WTC11 (cell line): ENCODE measurements around the gene CACNA1F. TPM values are rescaled to one million over a fixed set of nuclear protein-coding genes. Genes with fewer than 3 reads are reported as not detected.

Experiments used
- ATAC-seq: fragments of 200-7000 bp; cut with Tn5 transposase; 2 replicates; pipeline ENCODE4 v1.10.0; 2021; ENCODE audit warnings: mild to moderate bottlenecking, moderate library complexity
- CTCF ChIA-PET: fragments of 300-600 bp; sonication (Branson Sonifier 250); formaldehyde crosslinking; loops from one replicate; lab custom pipeline; 2021; ENCODE audit warnings: antibody characterized with exemption; lab: Charles Lee
- POLR2A ChIA-PET: fragments of 350-600 bp; sonication (Branson Sonifier 250); formaldehyde crosslinking; loops from one replicate; lab custom pipeline; 2021; ENCODE audit warnings: antibody characterized with exemption; lab: Charles Lee
- DNase-seq: peaks from one replicate; pipeline ENCODE4 v3.0.0; 2021; ENCODE audit warnings: low spot score
- H3K27ac Mint-ChIP-seq: 2 replicates; pipeline ENCODE4 v1.8.0; 2021; ENCODE audit warnings: mixed read lengths
- H3K27me3 Mint-ChIP-seq: 2 replicates; pipeline ENCODE4 v1.8.0; 2021; ENCODE audit warnings: low read depth, mild to moderate bottlenecking, moderate library complexity, mixed read lengths
- H3K36me3 Mint-ChIP-seq: 2 replicates; pipeline ENCODE4 v1.8.0; 2021; ENCODE audit warnings: mixed read lengths
- H3K4me1 Mint-ChIP-seq: 2 replicates; pipeline ENCODE4 v1.8.0; 2022; ENCODE audit warnings: mixed read lengths
- H3K4me3 Mint-ChIP-seq: 2 replicates; pipeline ENCODE4 v1.8.0; 2021; ENCODE audit warnings: mild to moderate bottlenecking, moderate library complexity, mixed read lengths
- H3K9me3 Mint-ChIP-seq: 2 replicates; pipeline ENCODE4 v1.8.0; 2021; ENCODE audit warnings: mixed read lengths
- ETV6 ChIP-seq: sonication (generic); formaldehyde crosslinking; IDR thresholded peaks from 2 replicates; pipeline ENCODE4 v1.8.1; 2022; ENCODE audit warnings: mild to moderate bottlenecking, missing genetic modification reagents
- FOXK1 ChIP-seq: sonication (generic); formaldehyde crosslinking; IDR thresholded peaks from 2 replicates; pipeline ENCODE4 v1.8.0; 2022; ENCODE audit warnings: mild to moderate bottlenecking, moderate library complexity, missing genetic modification reagents
- FOXP1 ChIP-seq: sonication (generic); formaldehyde crosslinking; IDR thresholded peaks from 2 replicates; pipeline ENCODE4 v1.8.0; 2022; ENCODE audit warnings: missing genetic modification reagents, mild to moderate bottlenecking, moderate library complexity, borderline replicate concordance
- MYBL2 ChIP-seq: sonication (generic); formaldehyde crosslinking; IDR thresholded peaks from 2 replicates; pipeline ENCODE4 v1.8.1; 2023; ENCODE audit warnings: mild to moderate bottlenecking, moderate library complexity, missing genetic modification reagents
- NR1H2 ChIP-seq: sonication (generic); formaldehyde crosslinking; IDR thresholded peaks from 2 replicates; pipeline ENCODE4 v1.9.0; 2021; ENCODE audit warnings: mild to moderate bottlenecking, moderate library complexity, missing genetic modification reagents
- NR3C1 ChIP-seq: sonication (generic); formaldehyde crosslinking; conservative IDR thresholded peaks from 2 replicates; pipeline ENCODE4 v1.8.1; 2023; ENCODE audit warnings: low read depth, mild to moderate bottlenecking, missing genetic modification reagents
- SP1 ChIP-seq: sonication (generic); formaldehyde crosslinking; conservative IDR thresholded peaks from 2 replicates; pipeline ENCODE4 v1.8.1; 2022; ENCODE audit warnings: missing genetic modification reagents
- TCF7 ChIP-seq: sonication (generic); formaldehyde crosslinking; IDR thresholded peaks from 2 replicates; pipeline ENCODE4 v1.8.0; 2022; ENCODE audit warnings: mild to moderate bottlenecking, low read depth, missing genetic modification reagents, moderate library complexity
- ZNF317 ChIP-seq: sonication (generic); formaldehyde crosslinking; IDR thresholded peaks from 2 replicates; pipeline ENCODE4 v1.8.1; 2023; ENCODE audit warnings: low read depth, mild to moderate bottlenecking, moderate library complexity, missing genetic modification reagents, borderline replicate concordance
- ZNF671 ChIP-seq: fragments of 250-450 bp; sonication (Bioruptor Pico); IDR thresholded peaks from 2 replicates; pipeline ENCODE4 v1.8.0; 2021; ENCODE audit warnings: mild to moderate bottlenecking
- total RNA-seq: library from RNA; stranded (reverse); gene quantifications from 3 replicates; pipeline ENCODE4 v1.2.3, GENCODE V29; 2021
- TF ChIP-seq, protein P1 (sequence below): sonication (generic); formaldehyde crosslinking; IDR thresholded peaks from 2 replicates; pipeline ENCODE4 v1.8.0; 2022; ENCODE audit warnings: mild to moderate bottlenecking, missing genetic modification reagents
- TF ChIP-seq, protein P2 (sequence below): sonication (generic); formaldehyde crosslinking; IDR thresholded peaks from 2 replicates; pipeline ENCODE4 v1.8.1; 2023; ENCODE audit warnings: mild to moderate bottlenecking, missing genetic modification reagents, moderate library complexity
- TF ChIP-seq, protein P3 (sequence below): sonication (generic); formaldehyde crosslinking; IDR thresholded peaks from 2 replicates; pipeline ENCODE4 v1.8.0; 2022; ENCODE audit warnings: mild to moderate bottlenecking, missing genetic modification reagents
- TF ChIP-seq, protein P4 (sequence below): sonication (generic); formaldehyde crosslinking; IDR thresholded peaks from 2 replicates; pipeline ENCODE4 v1.8.1; 2022; ENCODE audit warnings: mild to moderate bottlenecking, moderate library complexity, missing genetic modification reagents
- TF ChIP-seq, protein P5 (sequence below): sonication (generic); formaldehyde crosslinking; IDR thresholded peaks from 2 replicates; pipeline ENCODE4 v1.8.0; 2022; ENCODE audit warnings: mild to moderate bottlenecking, missing genetic modification reagents
- TF ChIP-seq, protein P6 (sequence below): sonication (generic); formaldehyde crosslinking; IDR thresholded peaks from 2 replicates; pipeline ENCODE4 v1.8.1; 2023; ENCODE audit warnings: mild to moderate bottlenecking, missing genetic modification reagents, borderline replicate concordance

CACNA1F gene
- total RNA-seq, 1 experiment from 2014 or later = 1.6 TPM

DNA sequence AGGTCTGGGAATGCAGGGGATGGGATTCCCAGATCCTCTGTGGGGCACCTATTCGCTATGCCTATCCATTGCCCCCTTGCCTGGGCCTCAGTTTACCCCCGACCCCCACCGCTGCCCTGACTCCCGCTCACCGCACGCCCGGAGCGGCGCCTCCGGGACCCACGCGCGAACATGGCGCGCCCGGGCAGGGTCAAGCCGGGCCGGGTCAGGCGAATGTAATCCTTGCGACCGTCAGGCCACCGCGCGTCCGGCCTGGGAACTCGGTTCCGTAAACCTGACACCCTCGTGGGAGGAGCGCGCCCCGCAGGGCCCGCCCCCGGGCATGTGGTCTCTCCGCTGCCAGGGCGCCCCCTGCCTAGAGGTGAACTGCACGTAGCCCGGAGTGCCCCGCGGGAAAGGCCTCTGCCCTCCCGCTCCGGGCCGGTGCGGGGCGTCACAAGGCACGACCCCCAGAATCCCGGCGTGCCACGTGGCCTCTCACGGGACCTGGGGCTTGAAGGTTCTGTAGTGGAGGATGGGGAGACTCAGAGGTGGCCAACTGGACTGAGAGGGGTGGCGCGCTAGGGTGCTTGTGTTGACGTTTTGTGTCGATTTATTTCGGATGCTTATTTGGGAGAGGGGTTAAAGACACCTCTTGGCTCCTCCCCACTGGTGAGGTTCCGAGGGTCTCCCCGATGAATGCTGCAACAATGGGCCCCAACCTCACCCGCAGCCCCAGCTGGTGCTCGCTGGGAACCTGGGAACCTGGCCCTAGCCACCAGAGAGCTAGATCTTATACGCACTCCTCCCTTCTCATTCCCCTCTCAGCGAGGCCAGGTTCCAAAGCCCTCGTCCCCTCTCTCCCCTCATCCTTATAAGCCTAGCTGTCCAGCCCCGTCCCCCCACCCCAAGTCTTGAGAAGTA is 46.8 kb downstream of the CACNA1F start, which contains the start of gene PRICKLE3:
Gene PRICKLE3, minus strand, starts transcription at position 249 of the 903 bp plus-strand sequence. Its CDS starts 76 bp downstream, at position 173.
- peaks cover 7% of the 10 kb centered on the region for H3K36me3 Mint-ChIP-seq
- no peaks in the 10 kb centered on the region; the same call in 1 of the 2 replicates for H3K27me3 Mint-ChIP-seq
- peaks cover 22% of the 10 kb centered on the region for H3K4me1 Mint-ChIP-seq
- ChIA-PET POLR2A (interaction anchor here (0.6 to 0.9 kb wide), 2 partner anchors 24 to 55 kb away, joined by 3 to 6 read pairs; no protein-coding TSS in a partner anchor), CTCF (interaction anchor here (0.6 to 1.0 kb wide), 3 partner anchors 20 to 77 kb away, joined by 4 to 6 read pairs (median 6); no protein-coding TSS in a partner anchor)
- H3K4me3 Mint-ChIP-seq = peak within 1 kb of the TSS; percentile 77
- ATAC-seq (no peak), DNase-seq (peak; percentile 82)
- TF ChIP-seq ETV6 (CRISPR knock-in tag) (no peak), FOXK1 (peak; percentile 61), ZNF671 (no peak), FOXP1 (CRISPR knock-in tag) (peak; percentile 75; the same call in 1 of the 2 replicates), SP1 (CRISPR knock-in tag) (peak; percentile 82)
- TF ChIP-seq, protein P1, sequence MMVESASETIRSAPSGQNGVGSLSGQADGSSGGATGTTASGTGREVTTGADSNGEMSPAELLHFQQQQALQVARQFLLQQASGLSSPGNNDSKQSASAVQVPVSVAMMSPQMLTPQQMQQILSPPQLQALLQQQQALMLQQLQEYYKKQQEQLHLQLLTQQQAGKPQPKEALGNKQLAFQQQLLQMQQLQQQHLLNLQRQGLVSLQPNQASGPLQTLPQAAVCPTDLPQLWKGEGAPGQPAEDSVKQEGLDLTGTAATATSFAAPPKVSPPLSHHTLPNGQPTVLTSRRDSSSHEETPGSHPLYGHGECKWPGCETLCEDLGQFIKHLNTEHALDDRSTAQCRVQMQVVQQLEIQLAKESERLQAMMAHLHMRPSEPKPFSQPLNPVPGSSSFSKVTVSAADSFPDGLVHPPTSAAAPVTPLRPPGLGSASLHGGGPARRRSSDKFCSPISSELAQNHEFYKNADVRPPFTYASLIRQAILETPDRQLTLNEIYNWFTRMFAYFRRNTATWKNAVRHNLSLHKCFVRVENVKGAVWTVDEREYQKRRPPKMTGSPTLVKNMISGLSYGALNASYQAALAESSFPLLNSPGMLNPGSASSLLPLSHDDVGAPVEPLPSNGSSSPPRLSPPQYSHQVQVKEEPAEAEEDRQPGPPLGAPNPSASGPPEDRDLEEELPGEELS (CRISPR knock-in tag) = 0 out of 2 replicates have a peak, but pooled peaks have one; percentile 27
- TF ChIP-seq, protein P2, sequence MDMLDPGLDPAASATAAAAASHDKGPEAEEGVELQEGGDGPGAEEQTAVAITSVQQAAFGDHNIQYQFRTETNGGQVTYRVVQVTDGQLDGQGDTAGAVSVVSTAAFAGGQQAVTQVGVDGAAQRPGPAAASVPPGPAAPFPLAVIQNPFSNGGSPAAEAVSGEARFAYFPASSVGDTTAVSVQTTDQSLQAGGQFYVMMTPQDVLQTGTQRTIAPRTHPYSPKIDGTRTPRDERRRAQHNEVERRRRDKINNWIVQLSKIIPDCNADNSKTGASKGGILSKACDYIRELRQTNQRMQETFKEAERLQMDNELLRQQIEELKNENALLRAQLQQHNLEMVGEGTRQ = peak; percentile 78
- TF ChIP-seq, protein P3, sequence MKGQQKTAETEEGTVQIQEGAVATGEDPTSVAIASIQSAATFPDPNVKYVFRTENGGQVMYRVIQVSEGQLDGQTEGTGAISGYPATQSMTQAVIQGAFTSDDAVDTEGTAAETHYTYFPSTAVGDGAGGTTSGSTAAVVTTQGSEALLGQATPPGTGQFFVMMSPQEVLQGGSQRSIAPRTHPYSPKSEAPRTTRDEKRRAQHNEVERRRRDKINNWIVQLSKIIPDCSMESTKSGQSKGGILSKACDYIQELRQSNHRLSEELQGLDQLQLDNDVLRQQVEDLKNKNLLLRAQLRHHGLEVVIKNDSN (CRISPR knock-in tag) = peak; percentile 74
- TF ChIP-seq, protein P4, sequence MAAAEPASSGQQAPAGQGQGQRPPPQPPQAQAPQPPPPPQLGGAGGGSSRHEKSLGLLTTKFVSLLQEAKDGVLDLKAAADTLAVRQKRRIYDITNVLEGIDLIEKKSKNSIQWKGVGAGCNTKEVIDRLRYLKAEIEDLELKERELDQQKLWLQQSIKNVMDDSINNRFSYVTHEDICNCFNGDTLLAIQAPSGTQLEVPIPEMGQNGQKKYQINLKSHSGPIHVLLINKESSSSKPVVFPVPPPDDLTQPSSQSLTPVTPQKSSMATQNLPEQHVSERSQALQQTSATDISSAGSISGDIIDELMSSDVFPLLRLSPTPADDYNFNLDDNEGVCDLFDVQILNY (CRISPR knock-in tag) = peak; percentile 63; the same call in 1 of the 2 replicates
- TF ChIP-seq, protein P5, sequence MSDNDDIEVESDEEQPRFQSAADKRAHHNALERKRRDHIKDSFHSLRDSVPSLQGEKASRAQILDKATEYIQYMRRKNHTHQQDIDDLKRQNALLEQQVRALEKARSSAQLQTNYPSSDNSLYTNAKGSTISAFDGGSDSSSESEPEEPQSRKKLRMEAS = peak; percentile 82
- H3K9me3 Mint-ChIP-seq = no peaks in the 10 kb centered on the region
- H3K27ac Mint-ChIP-seq = peak within 1 kb of the TSS; percentile 95

DNA sequence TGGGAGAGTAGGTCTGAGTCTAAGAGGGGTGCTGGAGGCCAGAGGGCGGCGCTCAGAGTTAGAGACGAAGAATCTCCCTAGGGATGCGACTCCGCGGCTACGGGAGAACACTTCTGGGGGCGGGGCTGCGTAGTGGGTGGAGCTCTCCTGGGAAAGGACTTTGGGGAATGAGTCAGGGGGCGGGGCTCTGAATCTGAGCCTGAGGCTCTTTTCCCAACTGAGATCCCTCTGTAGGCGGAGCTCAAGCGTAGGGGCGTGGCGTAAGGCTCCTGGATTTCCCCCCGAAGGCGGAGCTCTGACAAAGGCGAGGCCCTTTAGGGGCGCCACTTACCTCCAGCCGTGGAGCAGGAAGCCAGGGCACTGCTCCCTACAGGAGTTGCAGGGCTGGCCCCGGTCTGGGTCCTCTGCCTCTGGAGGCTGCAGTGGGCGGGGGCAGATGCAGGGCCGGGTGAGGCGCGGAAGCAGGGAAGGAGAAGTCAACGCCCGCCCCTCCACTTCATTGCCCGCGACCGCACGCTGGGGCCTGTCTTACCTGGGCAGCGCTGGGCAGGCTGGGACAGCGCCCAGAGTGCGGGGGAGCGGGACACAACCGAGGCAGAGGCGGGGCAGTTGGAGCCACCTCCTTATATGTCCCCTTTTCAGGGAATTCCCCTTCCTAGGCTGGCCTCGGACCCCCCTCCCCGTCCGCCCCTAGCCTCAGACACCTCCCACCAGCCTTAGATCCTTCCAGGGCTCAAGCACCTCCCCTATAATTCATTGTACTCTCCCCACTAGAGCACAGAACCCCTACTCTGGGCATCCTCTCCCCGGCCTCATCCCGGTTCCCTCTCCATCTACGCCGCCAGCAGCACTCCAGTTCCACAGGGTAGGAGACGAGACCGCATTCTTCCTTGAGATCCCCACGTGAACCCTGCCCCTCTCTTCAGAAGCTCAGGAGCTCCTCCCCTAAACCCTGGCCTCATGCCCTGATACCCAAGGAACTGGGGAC is 48.6 kb downstream of the CACNA1F start:
- CTCF ChIA-PET = interaction anchor here (0.6 to 2.1 kb wide), 14 partner anchors 8 to 577 kb away, joined by 3 to 14 read pairs (median 6); partner anchors contain the start of genes MAGIX and PLP2

More for the DNA sequence above, 48.6 kb downstream of the CACNA1F start:
- POLR2A ChIA-PET = interaction anchor here (0.6 to 1.2 kb wide), 3 partner anchors 17 to 182 kb away, joined by 3 to 5 read pairs (median 4); partner anchors contain the start of gene GRIPAP1
- Mint-ChIP-seq H3K36me3 (peaks cover 17% of the 10 kb centered on the region), H3K27ac (peak overlapping the region; percentile 95), H3K4me1 (peaks cover 18% of the 10 kb centered on the region), H3K4me3 (peak overlapping the region; percentile 77), H3K9me3 (no peaks in the 10 kb centered on the region), H3K27me3 (no peaks in the 10 kb centered on the region; the same call in 1 of the 2 replicates)
- peak; percentile 88 for ATAC-seq
- no peak for TF ChIP-seq NR3C1 (CRISPR knock-in tag)
- TF ChIP-seq, protein P6, sequence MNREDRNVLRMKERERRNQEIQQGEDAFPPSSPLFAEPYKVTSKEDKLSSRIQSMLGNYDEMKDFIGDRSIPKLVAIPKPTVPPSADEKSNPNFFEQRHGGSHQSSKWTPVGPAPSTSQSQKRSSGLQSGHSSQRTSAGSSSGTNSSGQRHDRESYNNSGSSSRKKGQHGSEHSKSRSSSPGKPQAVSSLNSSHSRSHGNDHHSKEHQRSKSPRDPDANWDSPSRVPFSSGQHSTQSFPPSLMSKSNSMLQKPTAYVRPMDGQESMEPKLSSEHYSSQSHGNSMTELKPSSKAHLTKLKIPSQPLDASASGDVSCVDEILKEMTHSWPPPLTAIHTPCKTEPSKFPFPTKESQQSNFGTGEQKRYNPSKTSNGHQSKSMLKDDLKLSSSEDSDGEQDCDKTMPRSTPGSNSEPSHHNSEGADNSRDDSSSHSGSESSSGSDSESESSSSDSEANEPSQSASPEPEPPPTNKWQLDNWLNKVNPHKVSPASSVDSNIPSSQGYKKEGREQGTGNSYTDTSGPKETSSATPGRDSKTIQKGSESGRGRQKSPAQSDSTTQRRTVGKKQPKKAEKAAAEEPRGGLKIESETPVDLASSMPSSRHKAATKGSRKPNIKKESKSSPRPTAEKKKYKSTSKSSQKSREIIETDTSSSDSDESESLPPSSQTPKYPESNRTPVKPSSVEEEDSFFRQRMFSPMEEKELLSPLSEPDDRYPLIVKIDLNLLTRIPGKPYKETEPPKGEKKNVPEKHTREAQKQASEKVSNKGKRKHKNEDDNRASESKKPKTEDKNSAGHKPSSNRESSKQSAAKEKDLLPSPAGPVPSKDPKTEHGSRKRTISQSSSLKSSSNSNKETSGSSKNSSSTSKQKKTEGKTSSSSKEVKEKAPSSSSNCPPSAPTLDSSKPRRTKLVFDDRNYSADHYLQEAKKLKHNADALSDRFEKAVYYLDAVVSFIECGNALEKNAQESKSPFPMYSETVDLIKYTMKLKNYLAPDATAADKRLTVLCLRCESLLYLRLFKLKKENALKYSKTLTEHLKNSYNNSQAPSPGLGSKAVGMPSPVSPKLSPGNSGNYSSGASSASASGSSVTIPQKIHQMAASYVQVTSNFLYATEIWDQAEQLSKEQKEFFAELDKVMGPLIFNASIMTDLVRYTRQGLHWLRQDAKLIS (CRISPR knock-in tag) = no peak
- no peak for TF ChIP-seq ZNF671
- TF ChIP-seq TCF7 (CRISPR knock-in tag) = no peak
- TF ChIP-seq ZNF317 (CRISPR knock-in tag) = no peak
- TF ChIP-seq MYBL2 (CRISPR knock-in tag) = no peak
- TF ChIP-seq NR1H2 (CRISPR knock-in tag) = no peak
- peak; percentile 97 for DNase-seq
